RWPE2 (cell line): ENCODE results near the gene RAB36.
A peak's percentile ranks its signal among the peaks of the same experiment; 100 is the strongest.
"Not testable (repeated sequence)": the region's sequence is repeated elsewhere in the genome, so short reads cannot be mapped to it uniquely, and the experiment has no call there.

Source experiments
- ATAC-seq: fragments of 200-7000 bp; cut with Tn5 transposase; 3 replicates; pipeline ENCODE4 v1.9.1; 2021; ENCODE audit warnings: low read depth
- DNase-seq: peaks from one replicate; pipeline ENCODE4 v3.0.0-alpha.2; 2020; ENCODE audit warnings: low spot score
- H3K27ac ChIP-seq: fragments of 450-650 bp; 2 replicates; pipeline ENCODE4 v1.5.1; 2017; ENCODE audit warnings: mild to moderate bottlenecking; ENCODE audit not compliant: poor library complexity, severe bottlenecking
- H3K27me3 ChIP-seq: fragments of 250-450 bp; sonication (Bioruptor Pico); 2 replicates; pipeline ENCODE4 v1.5.1; 2021; ENCODE audit warnings: mild to moderate bottlenecking, moderate library complexity; ENCODE audit not compliant: insufficient read depth, poor library complexity, severe bottlenecking
- H3K36me3 ChIP-seq: fragments of 250-450 bp; sonication (Bioruptor Pico); 2 replicates; pipeline ENCODE4 v1.5.1; 2020; ENCODE audit warnings: low read depth, mild to moderate bottlenecking, moderate library complexity
- H3K4me1 ChIP-seq: fragments of 250-450 bp; sonication (Bioruptor Pico); 2 replicates; pipeline ENCODE4 v1.5.1; 2021; ENCODE audit warnings: mild to moderate bottlenecking, moderate library complexity; ENCODE audit not compliant: insufficient read depth, poor library complexity, severe bottlenecking
- H3K4me3 ChIP-seq: fragments of 250-450 bp; sonication (Bioruptor Pico); 2 replicates; pipeline ENCODE4 v1.5.1; 2021; ENCODE audit warnings: mild to moderate bottlenecking, moderate library complexity; ENCODE audit not compliant: severe bottlenecking
- H3K9me3 ChIP-seq: fragments of 250-450 bp; sonication (Bioruptor Pico); 2 replicates; pipeline ENCODE4 v1.5.1; 2021; ENCODE audit warnings: mild to moderate bottlenecking, moderate library complexity; ENCODE audit not compliant: severe bottlenecking
- TF ChIP-seq, protein P1 (sequence below): fragments of 450-650 bp; IDR thresholded peaks from one replicate; pipeline ENCODE4 v1.5.1; 2017; ENCODE audit warnings: mild to moderate bottlenecking, moderate library complexity; ENCODE audit not compliant: poor library complexity, severe bottlenecking

Gene RAB36

GRCh38 chr22:23130697-23131096 lies 14.6 kb upstream of the RAB36 start:
- ATAC-seq, result 0 out of 3 replicates have a peak, but pooled peaks have one; percentile 33

GRCh38 chr22:23131931-23132330 lies 13.3 kb upstream of the RAB36 start:
- DNase-seq, result no peak
- Histone ChIP-seq H3K27ac (no peak overlapping the region), H3K4me3 (no peak overlapping the region), H3K27me3 (no peaks in the 10 kb centered on the region), H3K9me3 (peaks cover 12% of the 10 kb centered on the region), H3K36me3 (no peaks in the 10 kb centered on the region), H3K4me1 (no peaks in the 10 kb centered on the region)
- TF ChIP-seq, protein P1, sequence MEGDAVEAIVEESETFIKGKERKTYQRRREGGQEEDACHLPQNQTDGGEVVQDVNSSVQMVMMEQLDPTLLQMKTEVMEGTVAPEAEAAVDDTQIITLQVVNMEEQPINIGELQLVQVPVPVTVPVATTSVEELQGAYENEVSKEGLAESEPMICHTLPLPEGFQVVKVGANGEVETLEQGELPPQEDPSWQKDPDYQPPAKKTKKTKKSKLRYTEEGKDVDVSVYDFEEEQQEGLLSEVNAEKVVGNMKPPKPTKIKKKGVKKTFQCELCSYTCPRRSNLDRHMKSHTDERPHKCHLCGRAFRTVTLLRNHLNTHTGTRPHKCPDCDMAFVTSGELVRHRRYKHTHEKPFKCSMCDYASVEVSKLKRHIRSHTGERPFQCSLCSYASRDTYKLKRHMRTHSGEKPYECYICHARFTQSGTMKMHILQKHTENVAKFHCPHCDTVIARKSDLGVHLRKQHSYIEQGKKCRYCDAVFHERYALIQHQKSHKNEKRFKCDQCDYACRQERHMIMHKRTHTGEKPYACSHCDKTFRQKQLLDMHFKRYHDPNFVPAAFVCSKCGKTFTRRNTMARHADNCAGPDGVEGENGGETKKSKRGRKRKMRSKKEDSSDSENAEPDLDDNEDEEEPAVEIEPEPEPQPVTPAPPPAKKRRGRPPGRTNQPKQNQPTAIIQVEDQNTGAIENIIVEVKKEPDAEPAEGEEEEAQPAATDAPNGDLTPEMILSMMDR, result no peak
- no peak for ATAC-seq

More at GRCh38 chr22:23130697-23131096, 14.6 kb upstream of the RAB36 start:
- no peak for DNase-seq
- no peaks in the 10 kb centered on the region for H3K4me1 ChIP-seq
- peaks cover 12% of the 10 kb centered on the region for H3K9me3 ChIP-seq
- no peaks in the 10 kb centered on the region for H3K36me3 ChIP-seq
- TF ChIP-seq, protein P1, result no peak
- H3K27me3 ChIP-seq, result no peaks in the 10 kb centered on the region
- H3K27ac ChIP-seq, result no peak overlapping the region
- no peak overlapping the region for H3K4me3 ChIP-seq

DNA sequence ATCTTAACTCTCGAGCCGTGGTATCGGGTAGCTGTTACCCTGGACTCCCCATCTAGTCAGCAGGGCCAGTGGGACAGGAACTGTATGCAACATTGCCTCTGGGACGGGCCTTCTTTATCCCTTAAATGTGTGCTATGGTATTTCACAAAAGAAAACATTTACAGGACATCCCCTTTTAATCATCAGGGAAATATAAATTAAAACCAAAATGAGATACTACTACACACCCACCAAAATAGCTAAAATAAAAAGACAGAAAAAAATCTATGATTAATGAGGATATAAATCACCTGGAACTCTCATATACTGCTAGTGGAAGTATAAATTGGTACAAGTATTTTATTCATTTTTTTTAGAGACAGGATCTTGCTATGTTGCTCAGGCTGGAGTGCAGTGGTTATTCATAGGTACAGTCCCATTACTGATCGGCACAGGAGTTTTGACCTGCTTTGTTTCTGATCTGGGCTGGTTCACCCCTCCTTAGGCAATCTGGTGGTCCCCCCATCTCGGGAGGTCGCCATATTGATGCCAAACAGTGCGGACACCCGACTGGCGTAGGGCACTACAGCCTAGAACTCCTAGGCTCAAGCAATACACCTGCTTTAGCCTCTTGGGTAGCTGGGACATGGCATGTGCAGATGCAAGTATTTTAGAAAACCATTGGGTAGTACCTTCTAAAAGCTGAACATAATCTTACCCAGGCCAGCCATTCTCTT lies 12.7 kb upstream of the RAB36 start:
- no peaks in the 10 kb centered on the region for H3K27me3 ChIP-seq
- peaks cover 10% of the 10 kb centered on the region for H3K9me3 ChIP-seq
- no peak overlapping the region for H3K4me3 ChIP-seq
- TF ChIP-seq, protein P1, result no peak
- H3K36me3 ChIP-seq, result no peaks in the 10 kb centered on the region
- no peak overlapping the region for H3K27ac ChIP-seq
- ATAC-seq (no peak), DNase-seq (no peak)
- H3K4me1 ChIP-seq, result no peaks in the 10 kb centered on the region

DNA sequence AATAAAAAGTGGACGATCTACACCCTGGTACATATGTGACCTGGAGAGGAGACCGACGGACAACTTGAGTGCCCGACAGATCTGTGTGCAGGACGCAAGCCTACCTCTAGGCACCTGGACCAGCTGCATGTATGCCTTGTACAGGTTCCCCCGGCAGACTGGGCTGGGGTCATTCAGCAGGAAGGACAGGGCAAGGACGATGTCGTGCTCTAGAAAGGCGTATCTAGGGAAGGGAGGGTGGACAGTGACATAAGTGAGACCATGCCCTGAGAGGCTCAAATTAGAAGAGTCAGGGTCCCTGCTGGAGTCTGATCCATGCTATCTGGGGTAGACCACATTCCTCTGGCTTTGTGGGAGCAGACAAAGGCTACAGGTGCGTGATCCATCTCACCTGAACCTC lies 11.4 kb upstream of the RAB36 start:
- Histone ChIP-seq H3K9me3 (peaks cover 5% of the 10 kb centered on the region), H3K27ac (no peak overlapping the region), H3K4me1 (peaks cover 7% of the 10 kb centered on the region), H3K36me3 (no peaks in the 10 kb centered on the region), H3K27me3 (no peaks in the 10 kb centered on the region), H3K4me3 (no peak overlapping the region)
- TF ChIP-seq, protein P1, result no peak
- DNase-seq, result no peak
- no peak for ATAC-seq

DNA sequence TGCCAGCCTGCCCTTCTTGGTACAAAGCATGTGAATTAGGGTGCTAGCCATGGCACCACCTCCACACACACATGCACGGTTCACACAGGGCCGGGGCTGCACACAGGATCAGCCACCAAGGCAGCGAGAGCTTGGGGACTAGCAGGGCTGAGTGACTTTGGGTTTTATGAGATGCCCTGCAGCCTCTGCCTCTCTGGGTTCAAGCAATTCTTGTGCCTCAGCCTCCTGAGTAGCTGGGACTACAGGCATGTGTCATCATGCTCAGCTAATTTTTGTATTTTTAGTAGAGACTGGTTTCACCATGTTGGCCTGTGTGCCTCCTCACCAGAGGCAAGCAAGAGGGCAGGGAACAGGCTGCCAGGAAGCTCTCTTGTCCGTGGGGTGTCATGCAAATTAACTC lies 8.3 kb upstream of the RAB36 start:
- H3K27me3 ChIP-seq, H3K27ac ChIP-seq, DNase-seq, H3K4me3 ChIP-seq, H3K9me3 ChIP-seq, H3K36me3 ChIP-seq, ATAC-seq, H3K4me1 ChIP-seq: not testable (repeated sequence)
